Right lobe of liver (tissue), 4 donors: ENCODE results near the gene TMTC4.

Experiments used
- POLR2A ChIP-seq: fragments of 450-650 bp; IDR thresholded peaks from one replicate; pipeline ENCODE4 v1.6.1; 2017; ENCODE audit warnings: antibody characterized with exemption, mild to moderate bottlenecking
- TF ChIP-seq, protein P1 (sequence below), 4 donors: fragments of 200-600 bp in 3 of 4; fragments of 450-650 bp in 1 of 4; IDR thresholded peaks; one replicate each; pipeline versions ENCODE4 v1.5.1 to v1.8.0; 2016 to 2022; ENCODE audit warnings: antibody characterized with exemption in 4 of 4, mild to moderate bottlenecking in 2 of 4
- donor health status: DM: no; HTN: no; CAD: no.
- donor health status: DM: no; HTN: no; CAD: no.
- donor health status: DM: no; HTN: yes; CAD: no.

GRCh38 chr13:100604918-100605710 is 69.5 kb downstream of the TMTC4 start:
- TF ChIP-seq, protein P1, sequence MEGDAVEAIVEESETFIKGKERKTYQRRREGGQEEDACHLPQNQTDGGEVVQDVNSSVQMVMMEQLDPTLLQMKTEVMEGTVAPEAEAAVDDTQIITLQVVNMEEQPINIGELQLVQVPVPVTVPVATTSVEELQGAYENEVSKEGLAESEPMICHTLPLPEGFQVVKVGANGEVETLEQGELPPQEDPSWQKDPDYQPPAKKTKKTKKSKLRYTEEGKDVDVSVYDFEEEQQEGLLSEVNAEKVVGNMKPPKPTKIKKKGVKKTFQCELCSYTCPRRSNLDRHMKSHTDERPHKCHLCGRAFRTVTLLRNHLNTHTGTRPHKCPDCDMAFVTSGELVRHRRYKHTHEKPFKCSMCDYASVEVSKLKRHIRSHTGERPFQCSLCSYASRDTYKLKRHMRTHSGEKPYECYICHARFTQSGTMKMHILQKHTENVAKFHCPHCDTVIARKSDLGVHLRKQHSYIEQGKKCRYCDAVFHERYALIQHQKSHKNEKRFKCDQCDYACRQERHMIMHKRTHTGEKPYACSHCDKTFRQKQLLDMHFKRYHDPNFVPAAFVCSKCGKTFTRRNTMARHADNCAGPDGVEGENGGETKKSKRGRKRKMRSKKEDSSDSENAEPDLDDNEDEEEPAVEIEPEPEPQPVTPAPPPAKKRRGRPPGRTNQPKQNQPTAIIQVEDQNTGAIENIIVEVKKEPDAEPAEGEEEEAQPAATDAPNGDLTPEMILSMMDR (IDR thresholded peaks at IDR 0.05), result no peak
- TF ChIP-seq POLR2A, result no peak
